Stimulated activated CD8-positive, alpha-beta memory T cell treated with anti-CD3 and anti-CD28 coated beads, Interleukin-7, amount 100 ng/mL, for 4 hours (primary cell): ENCODE measurements around the gene SHLD3.
"Not testable (repeated sequence)": the region's sequence is repeated elsewhere in the genome, so short reads cannot be mapped to it uniquely, and the experiment has no call there.

Experiments used
- DNase-seq, 2 donors: peaks; one replicate each; pipeline ENCODE4 v3.0.0-alpha.2; 2020; ENCODE audit warnings: low read depth in 2 of 2

The SHLD3 gene

GRCh38 chr5:65624571-65625555 lies at the start of gene SHLD3, which contains the start of gene TRAPPC13:
SHLD3 (plus strand) TSS chr5:65625027; CDS start chr5:65629588, 4,561 bp downstream.
TRAPPC13 (plus strand) TSS chr5:65625027; CDS start chr5:65625061, 34 bp downstream.
- DNase-seq = peak; percentile 72 to 78

- no peak for DNase-seq
Measured at GRCh38 chr5:65577141-65577540, 47.7 kb upstream of the SHLD3 start.

- DNase-seq = no peak
Measured at GRCh38 chr5:65588694-65589093, 36.1 kb upstream of the SHLD3 start.

GRCh38 chr5:65601761-65602160 lies 23.1 kb upstream of the SHLD3 start:
- not testable (repeated sequence) for DNase-seq

- no peak for DNase-seq
Measured at GRCh38 chr5:65611524-65611923, 13.3 kb upstream of the SHLD3 start.

- DNase-seq = no peak
Measured at GRCh38 chr5:65612298-65612907, 12.4 kb upstream of the SHLD3 start.

GRCh38 chr5:65620021-65620420 lies 4.8 kb upstream of the SHLD3 start:
- no peak for DNase-seq

- DNase-seq = not testable (repeated sequence)
Measured at GRCh38 chr5:65621961-65622360, 2.9 kb upstream of the SHLD3 start.

- no peak for DNase-seq
Measured at GRCh38 chr5:65623482-65623881, 1.3 kb upstream of the SHLD3 start.

GRCh38 chr5:65624025-65624570 lies 729 bp upstream of the SHLD3 start, which contains the start of gene TRIM23:
TRIM23 (minus strand) TSS chr5:65624333; CDS start chr5:65624274, 59 bp downstream.
- peak; percentile 87 to 89 for DNase-seq

GRCh38 chr5:65625743-65626142 lies 916 bp downstream of the SHLD3 start:
- no peak for DNase-seq

- no peak for DNase-seq
Measured at GRCh38 chr5:65630981-65631380, 6.2 kb downstream of the SHLD3 start.

GRCh38 chr5:65640240-65640639 lies 15.4 kb downstream of the SHLD3 start:
- DNase-seq = no peak

GRCh38 chr5:65646938-65647337 lies 22.1 kb downstream of the SHLD3 start:
- DNase-seq = no peak

- DNase-seq = no peak
Measured at GRCh38 chr5:65647941-65648340, 23.1 kb downstream of the SHLD3 start.

- no peak for DNase-seq
Measured at GRCh38 chr5:65651144-65651543, 26.3 kb downstream of the SHLD3 start.

GRCh38 chr5:65654713-65655112 lies 29.9 kb downstream of the SHLD3 start:
- DNase-seq = no peak

- DNase-seq = no peak
Measured at GRCh38 chr5:65663804-65664521, 39.1 kb downstream of the SHLD3 start.

GRCh38 chr5:65668696-65669095 lies 43.9 kb downstream of the SHLD3 start:
- no peak for DNase-seq

GRCh38 chr5:65672796-65673195 lies 48.0 kb downstream of the SHLD3 start:
- no peak for DNase-seq

GRCh38 chr5:65674749-65675148 lies 49.9 kb downstream of the SHLD3 start:
- no peak for DNase-seq

- not testable (repeated sequence) for DNase-seq
Measured at GRCh38 chr5:65676056-65676455, 51.2 kb downstream of the SHLD3 start.
